NT2/D1 (cell line): ENCODE data around the gene ITFG1.
A peak's percentile ranks its signal among the peaks of the same experiment; 100 is the strongest.

ENCODE experiments used
- DNase-seq: peaks from one replicate; pipeline ENCODE4 v3.0.0-alpha.2; 2011; ENCODE audit warnings: low read depth, low spot score
- H3K27me3 ChIP-seq: 2 replicates; pipeline ENCODE4 v1.6.0; 2011; ENCODE audit warnings: mild to moderate bottlenecking; ENCODE audit not compliant: insufficient read length, insufficient read depth
- H3K36me3 ChIP-seq: 2 replicates; pipeline ENCODE4 v1.6.1; 2011; ENCODE audit warnings: mild to moderate bottlenecking, low read length, mixed read lengths; ENCODE audit not compliant: insufficient read depth, insufficient read length
- H3K4me1 ChIP-seq: 2 replicates; pipeline ENCODE4 v1.5.1; 2011; ENCODE audit not compliant: insufficient read depth, insufficient read length
- H3K4me3 ChIP-seq: 2 replicates; pipeline ENCODE4 v1.5.1; 2011; ENCODE audit warnings: low read depth; ENCODE audit not compliant: insufficient read length
- H3K9ac ChIP-seq: 2 replicates; pipeline ENCODE4 v1.6.0; 2011; ENCODE audit warnings: low read depth; ENCODE audit not compliant: insufficient read length
- H3K9me3 ChIP-seq: 2 replicates; pipeline ENCODE4 v1.5.1; 2011; ENCODE audit warnings: mild to moderate bottlenecking, low read length; ENCODE audit not compliant: insufficient read depth
- SUZ12 ChIP-seq: IDR thresholded peaks from 2 replicates; pipeline ENCODE4 v1.6.1; 2011; ENCODE audit not compliant: insufficient read length, insufficient read depth; ENCODE audit errors: extremely low read depth
- YY1 ChIP-seq: IDR thresholded peaks from 2 replicates; pipeline ENCODE4 v1.6.1; 2011; ENCODE audit not compliant: insufficient read length, insufficient read depth
- ZNF274 ChIP-seq: IDR thresholded peaks from 2 replicates; pipeline ENCODE4 v1.6.1; 2011; ENCODE audit warnings: mild to moderate bottlenecking, low read depth, low read length

The ITFG1 gene

DNA sequence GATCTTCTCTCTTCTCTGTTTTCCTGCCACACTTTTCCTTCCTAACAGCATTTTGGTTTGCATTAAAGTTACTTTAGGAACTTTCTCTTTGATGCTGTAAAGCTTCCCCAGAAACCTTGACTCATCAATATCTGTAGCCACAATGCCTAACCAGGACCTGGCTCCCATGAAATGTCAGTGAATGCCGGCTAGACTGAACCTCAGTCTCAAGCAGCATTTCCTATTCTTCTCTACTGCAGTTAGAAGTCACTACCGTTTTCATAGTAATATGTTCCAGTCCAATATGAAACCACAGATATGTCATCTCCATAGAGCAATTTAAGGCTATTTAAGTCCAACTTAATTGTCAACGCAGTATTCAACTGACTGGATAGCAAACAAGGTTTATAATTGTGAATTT, 28.9 kb downstream of the ITFG1 start:
- Histone ChIP-seq H3K9ac (no peak overlapping the region), H3K4me1 (no peaks in the 10 kb centered on the region)
- no peak for DNase-seq

DNA sequence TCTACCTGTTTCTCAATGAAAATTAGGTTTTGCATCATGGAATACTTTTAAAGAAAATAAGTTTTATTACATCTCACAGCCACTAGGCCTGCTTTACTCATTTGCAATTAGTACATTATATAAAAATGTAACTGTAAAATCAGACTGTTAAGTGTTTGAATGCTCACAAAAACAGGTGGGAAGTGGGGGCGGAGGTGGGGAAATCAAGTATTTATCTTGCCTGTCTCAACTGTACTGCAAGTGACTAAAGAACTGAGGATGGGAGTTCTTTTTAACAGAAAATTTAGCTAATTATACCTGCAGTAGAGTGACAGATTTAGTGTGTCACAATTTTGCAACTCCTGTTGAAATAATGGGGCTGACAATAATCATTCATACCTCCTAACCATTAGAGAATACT, 34.1 kb downstream of the ITFG1 start:
- no peak for DNase-seq
- H3K9me3 ChIP-seq = peaks cover 3% of the 10 kb centered on the region; the same call in 1 of the 2 replicates
- H3K36me3 ChIP-seq = peaks cover 8% of the 10 kb centered on the region
- no peak overlapping the region for H3K4me3 ChIP-seq
- no peak overlapping the region for H3K9ac ChIP-seq
- H3K27me3 ChIP-seq = no peaks in the 10 kb centered on the region
- peaks cover 4% of the 10 kb centered on the region for H3K4me1 ChIP-seq
- TF ChIP-seq SUZ12 (no peak), YY1 (no peak), ZNF274 (no peak)

More for the DNA sequence above, 28.9 kb downstream of the ITFG1 start:
- no peak for TF ChIP-seq ZNF274
- TF ChIP-seq SUZ12 = no peak
- TF ChIP-seq YY1 = no peak
- H3K4me3 ChIP-seq = no peak overlapping the region
- no peaks in the 10 kb centered on the region for H3K27me3 ChIP-seq
- H3K36me3 ChIP-seq = peaks cover 8% of the 10 kb centered on the region
- H3K9me3 ChIP-seq = peaks cover 3% of the 10 kb centered on the region; the same call in 1 of the 2 replicates

DNA sequence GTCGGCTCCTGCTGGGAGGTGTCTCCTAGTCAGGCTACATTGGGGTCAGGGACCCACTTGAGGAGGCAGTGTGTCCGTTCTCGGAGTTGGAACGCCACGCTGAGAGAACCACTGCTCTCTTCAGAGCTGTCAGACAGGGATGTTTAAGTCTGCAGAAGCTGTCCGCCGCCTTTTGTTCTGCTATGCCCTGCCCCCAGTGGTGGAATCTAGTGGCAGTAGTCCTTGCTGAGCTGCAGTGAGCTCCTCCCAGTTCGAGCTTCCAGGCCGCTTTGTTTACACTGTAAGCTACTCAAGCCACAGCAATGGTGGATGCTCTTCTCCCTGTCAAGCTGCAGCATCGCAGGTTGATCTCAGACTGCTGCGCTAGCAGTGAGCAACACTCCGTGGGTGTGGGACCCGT, 36.0 kb downstream of the ITFG1 start:
- TF ChIP-seq SUZ12 = no peak
- no peak for TF ChIP-seq YY1
- no peak for TF ChIP-seq ZNF274
- Histone ChIP-seq H3K4me1 (peaks cover 4% of the 10 kb centered on the region), H3K27me3 (no peaks in the 10 kb centered on the region), H3K4me3 (no peak overlapping the region), H3K36me3 (peaks cover 8% of the 10 kb centered on the region), H3K9ac (no peak overlapping the region), H3K9me3 (no peaks in the 10 kb centered on the region)
- peak; percentile 81 for DNase-seq

DNA sequence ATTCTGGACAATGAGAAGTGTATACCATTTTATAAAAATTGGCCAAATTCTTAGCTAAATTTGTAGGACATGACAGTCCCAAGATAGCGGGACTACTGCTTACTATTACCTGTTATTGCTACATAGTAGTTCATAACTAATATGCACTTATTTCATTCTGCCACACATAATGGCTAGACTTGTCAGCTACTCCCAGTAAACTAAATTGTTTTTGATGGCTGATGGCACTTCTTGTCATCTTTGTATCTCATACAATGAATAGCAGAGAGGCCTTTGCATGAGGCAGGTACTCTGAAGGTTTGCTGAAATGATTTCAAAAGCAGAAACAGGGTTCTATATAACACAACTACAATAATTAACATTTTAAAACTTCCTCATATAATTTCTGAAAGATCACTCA, 44.0 kb downstream of the ITFG1 start:
- TF ChIP-seq SUZ12 = no peak
- no peak for TF ChIP-seq YY1
- TF ChIP-seq ZNF274 = no peak
- Histone ChIP-seq H3K4me1 (no peaks in the 10 kb centered on the region), H3K27me3 (no peaks in the 10 kb centered on the region), H3K36me3 (no peaks in the 10 kb centered on the region), H3K4me3 (no peak overlapping the region), H3K9me3 (no peaks in the 10 kb centered on the region), H3K9ac (no peak overlapping the region)
- no peak for DNase-seq

DNA sequence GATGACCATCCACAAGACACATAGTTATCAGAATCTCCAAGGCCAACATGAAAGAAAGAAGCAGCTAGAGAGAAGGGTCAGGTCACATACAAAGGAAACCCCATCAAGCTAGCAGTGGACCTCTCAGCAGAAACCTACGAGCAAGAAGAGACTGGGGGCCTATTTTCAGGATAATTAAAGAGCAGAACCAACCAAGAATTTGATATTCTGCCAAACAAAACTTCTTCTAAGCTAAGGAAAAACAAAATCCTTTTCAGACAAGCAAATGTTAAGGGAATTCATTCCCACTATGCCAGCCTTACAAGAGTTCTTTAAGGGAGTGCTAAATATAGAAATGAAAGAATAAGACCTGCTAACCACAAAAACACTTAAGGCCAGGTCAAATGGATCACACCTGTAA, 47.8 kb downstream of the ITFG1 start:
- Histone ChIP-seq H3K4me1 (no peaks in the 10 kb centered on the region), H3K27me3 (no peaks in the 10 kb centered on the region), H3K4me3 (no peak overlapping the region), H3K36me3 (peaks cover 2% of the 10 kb centered on the region), H3K9ac (no peak overlapping the region), H3K9me3 (no peaks in the 10 kb centered on the region)
- TF ChIP-seq YY1 (no peak), SUZ12 (no peak), ZNF274 (no peak)
- no peak for DNase-seq

DNA sequence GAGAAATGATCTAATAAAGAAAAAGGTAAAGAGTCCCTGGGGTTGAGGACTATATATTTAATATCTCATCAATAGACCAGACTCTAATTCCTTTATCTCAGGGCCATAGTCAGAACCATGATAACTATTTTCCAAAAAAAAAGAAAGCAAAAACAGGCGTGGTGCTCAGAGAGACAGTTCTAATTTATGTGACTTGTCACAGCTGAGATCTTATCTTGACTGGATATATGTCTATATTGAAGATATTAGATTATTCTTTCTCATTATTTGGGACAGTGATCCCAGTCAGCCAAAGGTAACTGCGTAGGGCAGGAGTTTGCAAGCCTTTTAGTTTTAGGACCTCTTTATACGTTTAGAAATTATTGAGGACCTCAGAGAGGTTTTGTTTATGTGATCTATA, 52.4 kb downstream of the ITFG1 start:
- DNase-seq = no peak
- peaks cover 2% of the 10 kb centered on the region for H3K36me3 ChIP-seq
- H3K9ac ChIP-seq = no peak overlapping the region
- no peak overlapping the region for H3K4me3 ChIP-seq
- TF ChIP-seq YY1 (no peak), SUZ12 (no peak), ZNF274 (no peak)
- H3K4me1 ChIP-seq = no peaks in the 10 kb centered on the region
- no peaks in the 10 kb centered on the region for H3K27me3 ChIP-seq
- no peaks in the 10 kb centered on the region for H3K9me3 ChIP-seq

DNA sequence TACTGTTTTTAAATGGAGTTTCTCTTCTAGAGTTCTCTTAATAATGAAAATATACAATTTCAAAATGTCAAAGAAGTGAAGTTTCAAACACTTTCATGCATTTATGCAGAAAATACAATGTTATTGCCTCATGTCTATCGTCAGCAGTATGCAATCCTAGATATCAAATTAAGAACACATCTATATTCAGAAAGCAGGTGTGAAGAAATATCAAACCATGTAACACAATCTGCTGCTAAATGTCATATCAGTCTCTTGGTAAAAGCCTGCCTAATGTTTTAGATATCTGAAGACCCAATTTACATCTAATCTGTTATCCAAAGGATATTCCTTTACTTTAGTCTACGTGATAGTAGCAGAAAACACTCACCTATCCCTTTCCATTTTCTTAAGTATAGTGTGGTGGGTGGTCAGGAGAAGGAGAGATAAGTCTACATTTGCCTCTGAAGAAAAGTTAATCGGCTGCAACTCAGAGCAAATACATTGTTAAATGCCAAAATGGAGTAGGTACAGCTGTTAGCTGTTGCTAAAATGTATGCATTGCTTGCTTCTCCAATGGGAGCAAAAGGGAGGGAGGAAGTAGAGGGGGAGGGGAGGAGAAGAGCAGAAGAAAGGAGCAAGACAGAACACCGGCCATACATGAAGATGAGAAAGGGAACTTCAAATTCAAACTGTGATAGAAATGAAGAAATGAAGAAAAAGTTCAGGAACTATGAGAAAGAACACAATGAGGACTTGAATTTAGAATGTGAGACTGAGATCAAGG, 64.9 kb downstream of the ITFG1 start:
- DNase-seq = no peak
- TF ChIP-seq YY1 (no peak), ZNF274 (no peak), SUZ12 (no peak)
- Histone ChIP-seq H3K4me3 (no peak overlapping the region), H3K9me3 (no peaks in the 10 kb centered on the region), H3K27me3 (no peaks in the 10 kb centered on the region), H3K4me1 (peaks cover 3% of the 10 kb centered on the region), H3K36me3 (peaks cover 4% of the 10 kb centered on the region), H3K9ac (no peak overlapping the region)
